ENCODE results near the gene DPP9. TPM values are rescaled to one million over a fixed set of nuclear protein-coding genes. Genes with fewer than 3 reads are reported as not detected.

DPP9 gene
- total and polyA plus RNA-seq, 2 of the 13 experiments (the other 11 are each of a cell fraction or from before 2014, with no cell fraction given) = 8.4 to 25.8 TPM

GRCh38 chr19:4768934-4769777 lies 45.5 kb upstream of the DPP9 start (continued):
- TF ChIP-seq ZNF614 (CRISPR knock-in tag; IDR thresholded peaks at IDR 0.05; ENCODE audit: borderline replicate concordance) = peak; percentile 100
- peak; percentile 100 for TF ChIP-seq LRRFIP1 (CRISPR knock-in tag; conservative IDR thresholded peaks at IDR 0.05)
- no peak for TF ChIP-seq NFRKB (IDR thresholded peaks at IDR 0.05)
- TF ChIP-seq DZIP1 (CRISPR knock-in tag; IDR thresholded peaks at IDR 0.05) = peak; percentile 100
- peak; percentile 40; the same call in 1 of the 2 replicates for TF ChIP-seq CHD2 (IDR thresholded peaks at IDR 0.05; ENCODE audit: low read depth, low read length)
- TF ChIP-seq ZNF720 (CRISPR knock-in tag; IDR thresholded peaks at IDR 0.05) = peak; percentile 100
- TF ChIP-seq GRHL1 (CRISPR knock-in tag; conservative IDR thresholded peaks at IDR 0.05) = peak; percentile 90; the same call in 1 of the 2 replicates
- TF ChIP-seq ZNF101 (CRISPR knock-in tag; IDR thresholded peaks at IDR 0.05; ENCODE audit: borderline replicate concordance, low read depth) = peak; percentile 100
- peak; percentile 100 for TF ChIP-seq ATF6 (CRISPR knock-in tag; conservative IDR thresholded peaks at IDR 0.05)
- TF ChIP-seq PAXIP1 (CRISPR knock-in tag; conservative IDR thresholded peaks at IDR 0.05) = peak; percentile 89
- TF ChIP-seq ZNF780A (CRISPR knock-in tag; IDR thresholded peaks at IDR 0.05) = peak; percentile 100
- TF ChIP-seq ZNF331 (CRISPR knock-in tag; IDR thresholded peaks at IDR 0.05) = peak; percentile 100
- peak; percentile 100 for TF ChIP-seq ZNF224 (CRISPR knock-in tag; IDR thresholded peaks at IDR 0.05)
- TF ChIP-seq NR2C2 (CRISPR knock-in tag; IDR thresholded peaks at IDR 0.05; ENCODE audit: borderline replicate concordance) = peak; percentile 92
